Peyer's patch (tissue), 4 donors: Measurements from ENCODE around the gene APOC3.

Experiments used
- CTCF ChIP-seq, 6 experiments: fragments of 450-650 bp in 4 of 6; fragments of 200-600 bp in 2 of 6; sonication (generic) in 1 of 6; IDR thresholded peaks; one replicate each; pipeline ENCODE4 v1.5.1; 2017 to 2019; ENCODE audit warnings: antibody characterized with exemption in 6 of 6, mild to moderate bottlenecking in 3 of 6, moderate library complexity in 1 of 6
- POLR2A ChIP-seq, 2 donors: fragments of 450-650 bp; IDR thresholded peaks; one replicate each; pipeline ENCODE4 v1.5.1; 2017; ENCODE audit warnings: antibody characterized with exemption in 2 of 2, mild to moderate bottlenecking in 2 of 2, moderate library complexity in 2 of 2

GRCh38 chr11:116853461-116854073 is 23.9 kb downstream of the APOC3 start:
- TF ChIP-seq CTCF (IDR thresholded peaks at IDR 0.05) = no peak
- no peak for TF ChIP-seq POLR2A (IDR thresholded peaks at IDR 0.05)
